CD4-positive, alpha-beta memory T cell (primary cell): ENCODE data around the gene WDR38. TPM values are rescaled to one million over a fixed set of nuclear protein-coding genes. Genes with fewer than 3 reads are reported as not detected.

ENCODE experiments used
- CTCF ChIA-PET: fragments of 350-600 bp; sonication (Branson Sonifier 250); formaldehyde crosslinking; loops from one replicate; lab custom pipeline; 2021; ENCODE audit warnings: inconsistent platforms; ENCODE audit not compliant: partially characterized antibody; lab: Charles Lee
- POLR2A ChIA-PET: fragments of 350-600 bp; sonication (Branson Sonifier 250); formaldehyde crosslinking; loops from one replicate; lab custom pipeline; 2021; ENCODE audit not compliant: partially characterized antibody; lab: Charles Lee
- DNase-seq, 5 donors: peaks; one replicate each; pipeline versions ENCODE4 v3.0.0 to v3.0.0-alpha.2; 2020 to 2022; ENCODE audit warnings: mixed read lengths in 1 of 5
- H3K27ac ChIP-seq: one replicate; pipeline ENCODE4 v1.7.0; 2013; ENCODE audit warnings: low read depth, low read length
- H3K27me3 ChIP-seq: 2 replicates; pipeline ENCODE4 v1.7.0; 2013; ENCODE audit warnings: mild to moderate bottlenecking, low read length, moderate library complexity; ENCODE audit not compliant: insufficient read depth
- H3K36me3 ChIP-seq: 2 replicates; pipeline ENCODE4 v1.7.0; 2013; ENCODE audit warnings: mild to moderate bottlenecking, low read length, moderate library complexity; ENCODE audit not compliant: insufficient read depth
- H3K4me1 ChIP-seq: 2 replicates; pipeline ENCODE4 v1.7.0; 2013; ENCODE audit warnings: mild to moderate bottlenecking, low read length, moderate library complexity; ENCODE audit not compliant: insufficient read depth
- H3K4me3 ChIP-seq, 2 donors: one replicate each; pipeline ENCODE4 v1.7.0; 2013; ENCODE audit warnings: low read length in 2 of 2, mild to moderate bottlenecking in 1 of 2
- H3K9me3 ChIP-seq, 2 donors: one replicate each; pipeline ENCODE4 v1.7.0; 2013; ENCODE audit warnings: low read length in 2 of 2, control low read depth in 1 of 2; ENCODE audit not compliant: control insufficient read depth in 1 of 2
- H3K27ac Mint-ChIP-seq, 7 donors: one replicate each; pipeline ENCODE4 v1.8.0; 2020 to 2021; ENCODE audit warnings: mixed read lengths in 7 of 7, mild to moderate bottlenecking in 6 of 7, inconsistent platforms in 3 of 7, moderate library complexity in 3 of 7
- H3K27me3 Mint-ChIP-seq, 2 donors: one replicate each; pipeline ENCODE4 v1.8.0; 2020 to 2021; ENCODE audit warnings: mixed read lengths in 2 of 2
- H3K36me3 Mint-ChIP-seq, 2 donors: one replicate each; pipeline ENCODE4 v1.8.0; 2020 to 2021; ENCODE audit warnings: mixed read lengths in 2 of 2, inconsistent platforms in 1 of 2, mild to moderate bottlenecking in 1 of 2
- H3K4me1 Mint-ChIP-seq, 4 donors: one replicate each; pipeline ENCODE4 v1.8.0; 2020 to 2021; ENCODE audit warnings: mixed read lengths in 4 of 4, mild to moderate bottlenecking in 1 of 4
- H3K4me3 Mint-ChIP-seq, 8 donors: one replicate each; pipeline ENCODE4 v1.8.0; 2020 to 2021; ENCODE audit warnings: mixed read lengths in 8 of 8, mild to moderate bottlenecking in 7 of 8, moderate library complexity in 6 of 8, inconsistent platforms in 3 of 8
- H3K9me3 Mint-ChIP-seq, 8 donors: one replicate each; pipeline ENCODE4 v1.8.0; 2020 to 2021; ENCODE audit warnings: mixed read lengths in 8 of 8, mild to moderate bottlenecking in 5 of 8, inconsistent platforms in 3 of 8, moderate library complexity in 1 of 8
- intact Hi-C: fragments of 100-400 bp; cut with micrococcal nuclease; formaldehyde crosslinking; loops from one replicate; pipeline ENCODE4 v1.15.1; 2023
- polyA plus RNA-seq, 2 donors: library from polyadenylated mRNA; unstranded; fragments of 300-500 nt; fragmentation: Illumina TruSeq; gene quantifications; one replicate each; pipeline ENCODE4 v1.2.3, GENCODE V29; 2021
- total RNA-seq, 2 experiments: library from RNA; stranded (reverse); gene quantifications; one replicate each; pipeline ENCODE4 v1.2.3, GENCODE V29; 2021

Gene WDR38
- total and polyA plus RNA-seq, 4 experiments from 2014 or later, result not detected

DNA sequence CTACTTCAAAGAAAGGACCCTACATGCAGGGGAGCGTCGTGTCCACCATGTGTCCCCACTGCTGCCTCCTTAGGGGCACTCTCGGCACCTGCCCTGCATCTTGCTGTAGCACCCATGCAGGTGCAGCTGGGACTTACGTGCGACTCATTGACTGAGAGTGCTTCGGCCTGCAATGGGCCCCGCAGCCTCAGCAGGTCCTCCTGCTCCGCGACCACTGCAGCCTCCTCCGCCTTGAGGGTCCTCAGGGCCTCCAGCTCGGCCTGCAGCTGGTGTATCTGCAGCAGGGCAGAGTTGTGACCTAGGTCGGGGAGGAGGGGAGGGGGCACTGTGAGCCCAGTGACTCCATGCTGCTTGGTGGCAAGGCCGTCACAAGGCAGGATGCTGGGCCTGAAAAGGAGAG is 35.7 kb downstream of the WDR38 start:
- Histone ChIP-seq H3K27me3 (no peaks in the 10 kb centered on the region), H3K36me3 (peaks cover 66% of the 10 kb centered on the region), H3K4me3 (no peak overlapping the region), H3K27ac (no peak overlapping the region), H3K4me1 (no peaks in the 10 kb centered on the region), H3K9me3 (no peaks in the 10 kb centered on the region)
- intact Hi-C loops, result no loop called here
- DNase-seq, result no peak
- no peak overlapping the region for H3K4me3 Mint-ChIP-seq
- POLR2A ChIA-PET, result interaction anchor here (1.1 kb wide), 1 partner anchor 27 kb away, joined by 3 read pairs; the partner anchor contains the start of genes ARPC5L and RPL35
- peaks cover 64 to 67% of the 10 kb centered on the region in 2 donors for H3K36me3 Mint-ChIP-seq
- peaks cover 0 to 2% (median 0%) of the 10 kb centered on the region in 8 donors for H3K9me3 Mint-ChIP-seq
- H3K27me3 Mint-ChIP-seq, result no peaks in the 10 kb centered on the region
- no peaks in the 10 kb centered on the region for H3K4me1 Mint-ChIP-seq
- peak overlapping the region in 1 of 7 donors; percentile 7 for H3K27ac Mint-ChIP-seq
- CTCF ChIA-PET, result no interaction called here

DNA sequence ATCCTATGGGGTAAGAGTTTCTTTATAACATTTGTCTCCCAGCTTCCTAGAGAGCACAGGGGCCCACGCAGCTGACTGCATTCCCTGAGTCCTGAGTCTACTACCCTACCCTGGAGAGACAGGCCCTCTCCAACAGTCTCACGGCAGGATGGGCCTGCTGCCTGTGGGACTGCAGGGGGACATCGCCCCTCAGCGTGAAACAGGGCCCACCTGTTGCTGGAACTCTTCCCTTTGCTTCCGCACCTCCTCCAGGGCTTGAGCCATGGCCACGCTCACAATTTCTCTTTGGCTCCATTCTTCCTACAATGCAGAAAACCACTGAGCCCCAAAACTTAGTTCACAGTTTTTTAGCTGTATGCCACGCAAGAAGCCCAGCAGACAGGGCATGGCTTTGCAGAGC is 36.9 kb downstream of the WDR38 start:
- Mint-ChIP-seq H3K27me3 (no peaks in the 10 kb centered on the region), H3K9me3 (peaks cover 0 to 5% (median 0%) of the 10 kb centered on the region in 8 donors), H3K36me3 (peaks cover 67 to 68% of the 10 kb centered on the region in 2 donors), H3K27ac (peak overlapping the region in 2 of 7 donors; percentile 23 to 31), H3K4me3 (no peak overlapping the region), H3K4me1 (peaks cover 0 to 8% (median 6%) of the 10 kb centered on the region in 4 donors)
- CTCF ChIA-PET, result interaction anchor here (5.4 kb wide), 1 partner anchor 36 kb away, joined by 27 read pairs; the partner anchor contains the start of gene WDR38
- H3K9me3 ChIP-seq, result no peaks in the 10 kb centered on the region
- no peaks in the 10 kb centered on the region for H3K27me3 ChIP-seq
- intact Hi-C loops, result loop anchor here (5.0 kb wide), 1 partner anchor 482 kb away; no protein-coding TSS in a partner anchor
- DNase-seq, result no peak
- no peak overlapping the region for H3K4me3 ChIP-seq
- H3K36me3 ChIP-seq, result peaks cover 67% of the 10 kb centered on the region
- POLR2A ChIA-PET, result interaction anchor here (0.7 kb wide), 1 partner anchor 30 kb away, joined by 3 read pairs; no protein-coding TSS in a partner anchor
- no peaks in the 10 kb centered on the region for H3K4me1 ChIP-seq
- no peak overlapping the region for H3K27ac ChIP-seq

DNA sequence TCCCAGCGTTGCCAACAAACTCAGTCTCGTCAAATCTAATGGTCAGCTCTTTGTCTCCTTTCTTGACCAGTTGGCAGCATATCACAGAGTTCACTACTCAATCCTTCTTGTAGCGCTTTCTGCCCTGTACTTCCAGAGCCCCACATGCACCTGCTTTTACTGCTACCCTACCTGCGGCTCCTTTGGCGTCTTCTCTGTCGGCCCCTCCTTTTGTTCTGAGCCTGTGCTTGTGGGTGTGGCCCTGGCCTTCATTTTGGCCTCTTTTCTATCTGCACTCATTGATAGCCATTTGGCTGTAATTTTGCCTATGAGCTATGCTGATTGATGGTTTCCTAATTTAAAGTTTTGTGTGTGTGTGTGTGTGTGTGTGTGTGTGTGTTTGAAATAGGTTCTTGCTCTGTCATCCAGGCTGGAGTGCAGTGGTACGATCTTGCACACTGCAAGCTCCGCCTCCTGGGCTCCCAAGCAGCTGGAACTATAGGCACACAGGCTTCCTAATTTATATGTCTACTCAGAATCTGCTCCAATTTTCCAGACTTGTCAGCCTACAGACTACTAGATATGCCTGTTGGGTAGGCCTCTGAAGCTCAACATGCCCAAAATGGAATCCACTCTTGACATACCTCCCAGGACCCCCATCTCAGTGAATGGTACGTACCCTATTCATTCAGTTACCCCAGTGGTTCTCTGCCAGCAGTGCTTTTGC is 40.9 kb downstream of the WDR38 start:
- peaks cover 7 to 16% (median 13%) of the 10 kb centered on the region in 4 donors for H3K4me1 Mint-ChIP-seq
- Histone ChIP-seq H3K9me3 (no peaks in the 10 kb centered on the region), H3K27me3 (no peaks in the 10 kb centered on the region), H3K36me3 (peaks cover 40% of the 10 kb centered on the region), H3K4me3 (no peak overlapping the region), H3K27ac (no peak overlapping the region), H3K4me1 (no peaks in the 10 kb centered on the region)
- ChIA-PET CTCF (interaction anchor here (0.8 to 5.4 kb wide), 7 partner anchors 9 to 122 kb away, joined by 3 to 27 read pairs (median 4); partner anchors contain the start of gene WDR38), POLR2A (interaction anchor here (1.1 to 2.1 kb wide), 3 partner anchors 24 to 33 kb away, joined by 3 to 8 read pairs (median 4); partner anchors contain the start of genes ARPC5L and RPL35)
- intact Hi-C loops, result loop anchor here (1.0 to 5.0 kb wide), 3 partner anchors 41 to 478 kb away; partner anchors contain the start of gene WDR38
- H3K4me3 Mint-ChIP-seq, result no peak overlapping the region
- H3K27me3 Mint-ChIP-seq, result no peaks in the 10 kb centered on the region
- peaks cover 0 to 3% (median 0%) of the 10 kb centered on the region in 8 donors for H3K9me3 Mint-ChIP-seq
- no peak for DNase-seq
- H3K27ac Mint-ChIP-seq, result peak overlapping the region in 2 of 7 donors; percentile 40 to 89
- H3K36me3 Mint-ChIP-seq, result peaks cover 60 to 65% of the 10 kb centered on the region in 2 donors

DNA sequence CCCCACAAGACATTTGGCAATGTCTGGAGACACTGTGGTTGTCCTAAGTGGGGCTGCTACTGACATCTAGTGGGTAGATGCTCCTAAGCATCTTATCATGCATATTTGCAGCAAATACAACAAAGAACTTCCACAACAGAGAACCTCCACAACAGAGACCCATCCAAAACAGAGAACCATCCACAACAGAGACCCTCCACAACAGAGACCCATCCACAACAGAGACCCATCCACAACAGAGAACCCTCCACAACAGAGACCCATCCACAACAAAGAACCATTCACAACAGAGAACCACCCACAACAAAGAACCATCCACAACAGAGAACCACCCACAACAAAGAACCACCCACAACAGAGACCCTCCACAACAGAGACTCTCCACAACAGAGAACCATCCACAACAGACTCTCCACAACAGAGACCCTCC is 41.5 kb downstream of the WDR38 start:
- intact Hi-C loops, result loop anchor here (1.0 to 5.0 kb wide), 3 partner anchors 41 to 478 kb away; partner anchors contain the start of gene WDR38
- ChIA-PET CTCF (interaction anchor here (0.9 to 5.4 kb wide), 3 partner anchors 9 to 41 kb away, joined by 3 to 27 read pairs (median 3); partner anchors contain the start of gene WDR38), POLR2A (interaction anchor here (1.1 to 2.1 kb wide), 3 partner anchors 25 to 34 kb away, joined by 3 to 8 read pairs (median 4); partner anchors contain the start of genes ARPC5L and RPL35)
- no peak overlapping the region for H3K4me3 ChIP-seq
- Mint-ChIP-seq H3K36me3 (peaks cover 60 to 65% of the 10 kb centered on the region in 2 donors), H3K27ac (peak overlapping the region; percentile 40 to 90 (median 72)), H3K9me3 (peaks cover 0 to 3% (median 0%) of the 10 kb centered on the region in 8 donors), H3K4me3 (peak overlapping the region in 3 of 8 donors; percentile 12 to 69 (median 25)), H3K27me3 (no peaks in the 10 kb centered on the region), H3K4me1 (peaks cover 7 to 16% (median 13%) of the 10 kb centered on the region in 4 donors)
- DNase-seq, result peak; percentile 51 to 61 (median 58)
- H3K27ac ChIP-seq, result no peak overlapping the region
- no peaks in the 10 kb centered on the region for H3K4me1 ChIP-seq
- H3K36me3 ChIP-seq, result peaks cover 35% of the 10 kb centered on the region
- H3K9me3 ChIP-seq, result no peaks in the 10 kb centered on the region
- no peaks in the 10 kb centered on the region for H3K27me3 ChIP-seq

DNA sequence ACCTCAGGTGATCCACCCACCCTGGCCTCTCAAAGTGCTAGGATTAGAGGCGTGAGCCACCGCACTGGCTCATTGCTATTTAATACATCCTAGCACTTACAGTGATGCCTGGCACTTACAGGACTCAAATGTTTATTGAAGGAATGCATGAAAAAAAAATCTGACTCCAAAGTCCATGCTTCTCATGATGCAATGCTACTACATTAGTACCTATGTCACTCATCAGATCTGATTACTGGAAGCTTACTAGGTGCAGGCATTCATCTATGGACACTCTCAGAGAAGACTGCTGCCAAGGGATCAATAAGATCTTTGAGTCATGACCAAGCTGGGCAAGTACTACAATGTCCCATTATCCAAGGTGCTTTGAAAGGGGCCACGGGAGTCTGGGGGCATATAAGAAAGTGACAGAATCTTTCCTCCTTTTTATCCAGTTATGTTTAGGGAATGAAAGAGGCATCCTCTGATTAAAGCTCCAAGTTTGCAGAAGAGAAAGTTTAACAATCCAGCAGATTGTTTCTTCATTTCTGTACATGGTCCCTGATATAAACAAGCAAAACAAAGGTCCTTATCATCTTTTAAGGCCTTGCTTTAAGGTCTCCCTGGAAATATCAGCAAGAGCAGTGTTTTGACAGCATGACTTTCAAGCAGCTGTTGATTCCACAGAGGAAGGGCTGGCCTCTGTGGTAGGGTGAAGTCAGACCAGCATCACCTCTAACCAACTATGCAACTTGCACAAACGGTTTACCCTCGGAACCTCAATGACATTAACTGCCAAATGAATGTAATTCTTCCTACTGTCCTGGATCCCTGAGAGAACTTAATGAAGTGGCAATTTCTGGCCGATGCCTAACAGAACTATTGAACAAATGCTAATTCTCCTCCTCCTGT is 44.6 kb downstream of the WDR38 start:
- H3K4me3 ChIP-seq, result no peak overlapping the region
- Mint-ChIP-seq H3K4me1 (peaks cover 7 to 16% (median 13%) of the 10 kb centered on the region in 4 donors), H3K36me3 (peaks cover 52 to 60% of the 10 kb centered on the region in 2 donors), H3K9me3 (peaks cover 0 to 3% (median 0%) of the 10 kb centered on the region in 8 donors), H3K27ac (no peak overlapping the region), H3K27me3 (no peaks in the 10 kb centered on the region), H3K4me3 (no peak overlapping the region)
- ChIA-PET CTCF (no interaction called here), POLR2A (no interaction called here)
- H3K4me1 ChIP-seq, result no peaks in the 10 kb centered on the region
- H3K27ac ChIP-seq, result no peak overlapping the region
- intact Hi-C loops, result no loop called here
- H3K36me3 ChIP-seq, result peaks cover 20% of the 10 kb centered on the region
- no peak for DNase-seq
- H3K9me3 ChIP-seq, result no peaks in the 10 kb centered on the region
- H3K27me3 ChIP-seq, result no peaks in the 10 kb centered on the region

DNA sequence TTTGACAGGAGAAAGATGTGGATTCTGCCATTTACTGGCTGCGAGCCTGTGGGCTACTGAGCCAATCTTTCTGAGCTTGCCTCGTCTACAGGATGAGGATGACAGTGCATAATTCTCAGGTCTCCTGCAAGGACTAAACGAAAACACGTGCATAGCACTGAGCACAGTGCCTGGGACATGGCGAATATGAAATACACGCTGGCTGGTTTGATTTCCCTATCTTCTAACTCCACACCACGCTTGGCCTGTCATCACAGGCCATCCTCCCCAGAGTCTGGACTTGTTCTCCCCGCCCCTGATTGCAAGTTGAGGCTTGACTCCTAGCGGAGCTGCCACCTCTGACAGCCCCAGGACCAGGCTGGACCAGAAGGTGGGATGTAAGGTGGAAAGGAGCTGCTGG is 46.6 kb downstream of the WDR38 start:
- H3K36me3 Mint-ChIP-seq, result peaks cover 46 to 55% of the 10 kb centered on the region in 2 donors
- H3K27me3 Mint-ChIP-seq, result no peaks in the 10 kb centered on the region
- CTCF ChIA-PET, result no interaction called here
- H3K9me3 ChIP-seq, result no peaks in the 10 kb centered on the region
- H3K27ac ChIP-seq, result no peak overlapping the region
- peaks cover 7 to 11% (median 8%) of the 10 kb centered on the region in 4 donors for H3K4me1 Mint-ChIP-seq
- intact Hi-C loops, result no loop called here
- peaks cover 11% of the 10 kb centered on the region for H3K36me3 ChIP-seq
- no peak for DNase-seq
- peaks cover 0 to 1% (median 0%) of the 10 kb centered on the region in 8 donors for H3K9me3 Mint-ChIP-seq
- H3K27ac Mint-ChIP-seq, result no peak overlapping the region
- no peaks in the 10 kb centered on the region for H3K27me3 ChIP-seq
- H3K4me3 ChIP-seq, result no peak overlapping the region
- no peak overlapping the region for H3K4me3 Mint-ChIP-seq
- POLR2A ChIA-PET, result interaction anchor here (0.7 kb wide), 1 partner anchor 227 kb away, joined by 3 read pairs; no protein-coding TSS in a partner anchor
- no peaks in the 10 kb centered on the region for H3K4me1 ChIP-seq
